HT1080 (cell line): ENCODE measurements around the gene ACAT1. TPM values are rescaled to one million over a fixed set of nuclear protein-coding genes. Genes with fewer than 3 reads are reported as not detected.
"Not testable (repeated sequence)": the region's sequence is repeated elsewhere in the genome, so short reads cannot be mapped to it uniquely, and the experiment has no call there.

Experiments
- DNase-seq: peaks from one replicate; pipeline ENCODE4 v3.0.0-alpha.2; 2015; ENCODE audit warnings: low read depth
- small RNA-seq: library from RNA; depleted of rRNA; stranded (forward); fragments of <200 nt; gene quantifications from one replicate; pipeline ENCODE3, GENCODE V24; 2014
- total RNA-seq: library from RNA; depleted of rRNA; stranded (reverse); fragments of >200 nt; shearing (Covaris generic); gene quantifications from 2 replicates; pipeline ENCODE4 v1.2.3, GENCODE V29; 2014; rRNA removed

Gene ACAT1
- total RNA-seq, 1 experiment from 2014 or later: 173 TPM

DNA sequence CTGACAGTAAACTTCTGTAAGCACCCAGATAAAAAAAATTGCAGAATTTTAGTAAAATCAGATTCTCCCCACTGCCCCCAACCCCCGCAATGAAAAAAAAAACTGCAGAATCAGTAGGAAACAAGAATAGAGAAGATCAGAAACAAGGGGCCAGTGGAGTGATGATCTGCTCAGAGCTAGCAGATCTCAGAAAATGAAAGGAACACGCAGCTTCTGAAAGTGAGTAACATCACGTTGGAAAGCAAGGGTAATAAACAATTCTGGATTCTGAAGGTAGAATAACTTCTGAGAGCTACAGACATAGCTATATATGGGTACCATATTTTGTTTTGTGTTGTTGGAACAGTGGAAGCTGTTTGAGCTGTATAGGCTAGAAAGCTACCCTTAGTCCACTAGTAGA lies 23.2 kb downstream of the ACAT1 start:
- no peak for DNase-seq

- no peak for DNase-seq
Observed at GRCh38 chr11:108147150-108147549, 25.8 kb downstream of the ACAT1 start.

DNA sequence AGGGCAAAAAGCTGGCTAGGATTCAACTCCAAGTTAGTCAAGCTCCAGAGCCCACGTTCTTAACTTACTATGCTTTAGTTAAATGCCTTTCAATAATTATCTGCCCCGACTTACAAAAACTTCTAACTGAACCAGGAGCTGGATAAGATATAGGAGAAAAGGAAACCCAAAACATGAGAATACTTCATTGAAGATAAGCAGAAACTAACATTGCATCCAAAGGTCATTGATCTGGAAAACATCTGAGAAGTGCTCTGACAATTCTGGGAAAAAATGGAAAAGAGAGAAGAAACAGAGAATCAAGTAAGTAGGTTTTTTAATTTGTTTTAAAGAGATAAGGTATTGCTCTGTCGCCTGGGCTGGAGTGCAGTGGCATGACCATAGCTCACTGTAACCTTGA lies 27.2 kb downstream of the ACAT1 start:
- no peak for DNase-seq

DNA sequence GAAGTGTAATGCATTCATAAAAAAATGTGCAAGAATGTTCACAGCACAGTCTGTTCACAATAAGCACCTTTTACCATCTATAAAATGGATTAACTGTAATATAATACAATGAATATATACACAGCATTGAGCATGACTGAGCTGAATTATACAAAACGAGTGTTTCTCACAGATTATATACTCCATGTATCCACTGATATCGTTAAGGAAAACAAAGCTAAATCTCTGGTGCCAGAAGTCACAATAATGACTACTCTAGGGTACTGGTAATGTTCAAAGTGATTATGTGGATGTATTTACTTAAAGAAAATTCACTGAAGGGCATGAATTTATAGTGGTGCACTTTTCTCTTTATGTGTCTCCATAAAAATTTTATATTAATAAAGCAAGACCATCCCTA lies 33.2 kb downstream of the ACAT1 start:
- no peak for DNase-seq

DNA sequence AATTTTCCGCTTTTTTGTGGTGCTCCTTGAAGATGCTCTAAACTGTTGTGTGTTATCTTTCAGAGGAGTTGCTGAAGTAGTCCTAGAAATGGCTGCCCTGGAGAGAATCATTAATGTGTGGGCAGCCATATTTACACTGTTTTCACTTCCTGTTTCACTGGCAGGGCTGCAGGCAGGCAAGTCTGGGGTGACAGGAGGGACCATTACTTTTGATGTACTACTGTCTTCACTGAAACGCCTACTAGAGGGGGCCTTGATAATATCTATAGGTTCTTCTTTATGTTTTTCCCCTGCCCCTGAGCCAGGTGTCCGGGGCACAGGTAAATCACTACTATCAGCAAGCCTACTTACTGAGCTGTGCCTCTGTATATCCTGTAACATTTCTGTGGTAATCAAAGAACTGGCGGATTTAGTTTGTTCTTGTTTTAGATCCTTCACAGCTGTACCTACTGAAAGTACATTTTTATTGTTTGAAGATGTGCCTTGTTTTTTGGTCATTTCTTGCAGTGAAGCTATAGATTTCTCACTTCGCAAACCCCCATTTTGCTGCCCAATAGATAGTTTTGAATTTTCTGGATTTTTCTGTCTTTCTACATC lies 39.7 kb downstream of the ACAT1 start:
- no peak for DNase-seq

- not testable (repeated sequence) for DNase-seq
Observed at GRCh38 chr11:108162878-108163277, 41.5 kb downstream of the ACAT1 start.

- DNase-seq: no peak
Observed at GRCh38 chr11:108167624-108168023, 46.3 kb downstream of the ACAT1 start.

- DNase-seq: no peak
Observed at GRCh38 chr11:108170184-108170583, 48.8 kb downstream of the ACAT1 start.

- DNase-seq: no peak
Observed at GRCh38 chr11:108177570-108177969, 56.2 kb downstream of the ACAT1 start.

DNA sequence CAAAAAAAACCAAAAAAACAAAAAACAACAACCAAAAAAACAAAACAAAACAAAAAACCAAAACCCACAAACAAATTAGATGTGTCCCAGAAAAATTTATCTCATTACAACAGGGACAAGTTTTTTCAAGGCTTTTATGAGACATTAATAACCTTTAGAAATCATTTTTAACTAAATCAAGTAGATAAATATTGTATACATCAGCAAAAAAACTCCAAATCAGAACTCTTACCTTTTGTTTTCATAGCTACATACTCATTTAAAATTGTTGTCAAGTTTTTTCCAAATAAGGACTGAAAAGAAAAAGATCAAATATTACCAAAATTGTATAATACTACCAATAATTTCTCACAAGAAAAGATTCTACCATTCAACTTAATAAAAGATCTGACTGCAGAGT lies 72.4 kb downstream of the ACAT1 start:
- DNase-seq: no peak

DNA sequence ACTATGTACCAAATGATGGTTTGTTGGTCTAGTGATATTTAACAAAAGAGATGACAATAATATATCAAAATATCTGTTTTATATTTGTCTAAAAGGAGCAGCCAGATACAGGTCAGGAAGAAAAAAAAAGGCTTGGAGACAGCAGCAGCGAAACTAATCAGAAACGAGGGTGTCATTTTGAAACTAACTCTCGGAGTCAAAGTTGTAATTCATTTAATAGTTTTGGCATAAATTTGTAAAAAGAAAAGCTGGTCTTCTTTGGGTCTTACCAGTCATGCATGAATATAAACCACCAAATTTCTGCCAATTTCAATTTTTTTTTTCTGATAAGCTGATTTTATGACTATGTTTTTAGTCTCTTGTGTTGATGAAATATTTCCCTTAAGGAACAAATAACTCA lies 75.5 kb downstream of the ACAT1 start:
- DNase-seq: no peak

Small RNA genes lying within 50 kb of the gene (small RNA-seq; reads per million reads assigned to genes)
- not detected for gene RF00019

Other genes starting within 250 kb of the ACAT1 start
- 0.60 and 0.64 TPM in 2 replicates for gene RAB39A, start 193.1 kb upstream of the ACAT1 start, total RNA-seq
- 22.9 and 26.2 TPM in 2 replicates for gene CUL5, start 112.7 kb upstream of the ACAT1 start, total RNA-seq
- gene NPAT, start 101.1 kb downstream of the ACAT1 start, total RNA-seq: 11.3 and 13.7 TPM in 2 replicates
- gene ATM, start 101.5 kb downstream of the ACAT1 start, total RNA-seq: 28.3 and 35.9 TPM in 2 replicates